ENCODE measurements around the gene PLEKHA3.
"Not testable (repeated sequence)": the region's sequence is repeated elsewhere in the genome, so short reads cannot be mapped to it uniquely, and the experiment has no call there.

Gene PLEKHA3

GRCh38 chr2:178450774-178451525 lies 29.3 kb upstream of the PLEKHA3 start, which contains the start of the genes PJVK and PRKRA:
PJVK (plus strand) TSS chr2:178451378; CDS start chr2:178453410, 2,032 bp downstream.
PRKRA (minus strand) TSS chr2:178451175; CDS start chr2:178451030, 145 bp downstream.
- TF ChIP-seq CTCF (IDR thresholded peaks at IDR 0.05; ENCODE audit: low read depth, low read length): no peak
- peak within 1 kb of the TSS; percentile 83 for H3K4me3 ChIP-seq (ENCODE audit: low read depth, low read length)

GRCh38 chr2:178452334-178452733 lies 27.9 kb upstream of the PLEKHA3 start:
- no peak for TF ChIP-seq CTCF (IDR thresholded peaks at IDR 0.05; ENCODE audit: low read depth, low read length)
- no peak overlapping the region for H3K4me3 ChIP-seq (ENCODE audit: low read depth, low read length)

GRCh38 chr2:178452870-178453269 lies 27.4 kb upstream of the PLEKHA3 start:
- no peak for TF ChIP-seq CTCF (IDR thresholded peaks at IDR 0.05; ENCODE audit: low read depth, low read length)
- H3K4me3 ChIP-seq (ENCODE audit: low read depth, low read length): no peak overlapping the region

- no peak for TF ChIP-seq CTCF (IDR thresholded peaks at IDR 0.05; ENCODE audit: low read depth, low read length)
- H3K4me3 ChIP-seq (ENCODE audit: low read depth, low read length): no peak overlapping the region
Measured at GRCh38 chr2:178455947-178456346, 24.3 kb upstream of the PLEKHA3 start.

GRCh38 chr2:178457390-178457886 lies 22.8 kb upstream of the PLEKHA3 start:
- TF ChIP-seq CTCF (IDR thresholded peaks at IDR 0.05; ENCODE audit: low read depth, low read length): no peak
- H3K4me3 ChIP-seq (ENCODE audit: low read depth, low read length): no peak overlapping the region

- no peak for TF ChIP-seq CTCF (IDR thresholded peaks at IDR 0.05; ENCODE audit: low read depth, low read length)
- no peak overlapping the region for H3K4me3 ChIP-seq (ENCODE audit: low read depth, low read length)
Measured at GRCh38 chr2:178469219-178469849, 10.9 kb upstream of the PLEKHA3 start.

- not testable (repeated sequence) for H3K4me3 ChIP-seq (ENCODE audit: low read depth, low read length)
Measured at GRCh38 chr2:178471313-178471712, 8.9 kb upstream of the PLEKHA3 start.
